ENCODE data around the gene RFPL2.

The RFPL2 gene

DNA sequence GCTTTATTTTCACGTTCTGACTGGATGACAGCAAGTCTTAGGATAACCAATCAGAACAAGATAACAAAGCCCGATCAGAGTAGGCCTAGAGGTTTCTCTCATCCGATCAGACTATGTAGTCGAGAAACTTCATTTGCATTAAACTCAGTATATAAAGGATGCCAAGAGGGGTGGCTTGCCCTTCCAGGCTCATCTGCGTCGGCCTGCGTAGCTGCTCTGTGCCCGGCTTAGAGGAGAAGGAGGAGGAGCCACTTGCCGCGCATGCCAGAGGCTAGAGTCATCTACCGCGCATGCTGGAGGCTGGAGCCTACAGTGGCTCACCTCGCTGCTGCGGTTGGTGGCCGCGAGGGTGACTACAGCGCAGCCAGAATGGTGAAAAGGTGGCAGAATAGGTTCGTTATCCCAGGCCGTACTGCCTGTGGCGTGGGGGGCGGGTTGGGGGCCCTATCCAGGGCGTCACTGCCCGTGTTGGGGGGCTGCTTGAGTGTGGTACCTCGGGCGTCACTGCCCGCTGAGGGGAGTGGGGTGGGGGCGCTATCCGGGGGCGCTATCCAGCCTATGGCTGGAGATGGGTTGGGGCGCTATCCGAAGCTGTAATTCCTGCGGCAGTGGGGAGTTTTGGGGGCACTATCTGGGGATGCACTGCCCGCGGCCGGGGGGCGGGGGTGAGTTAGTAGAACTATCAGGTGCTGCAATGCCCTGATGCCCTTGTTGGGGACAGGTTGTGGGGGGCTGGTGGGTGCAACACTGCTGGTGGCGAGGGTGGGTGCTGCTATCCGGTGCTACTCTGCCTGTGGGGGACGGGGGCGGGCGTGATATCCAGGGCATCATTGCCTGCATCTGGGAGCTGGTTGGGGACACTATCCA, at the start of gene RFPL2:
TSS of gene RFPL2 (minus strand) at position 218 of the 867 bp plus-strand sequence. CDS start 2,622 bp downstream, outside the sequence.
- no peak for DNase-seq

DNA sequence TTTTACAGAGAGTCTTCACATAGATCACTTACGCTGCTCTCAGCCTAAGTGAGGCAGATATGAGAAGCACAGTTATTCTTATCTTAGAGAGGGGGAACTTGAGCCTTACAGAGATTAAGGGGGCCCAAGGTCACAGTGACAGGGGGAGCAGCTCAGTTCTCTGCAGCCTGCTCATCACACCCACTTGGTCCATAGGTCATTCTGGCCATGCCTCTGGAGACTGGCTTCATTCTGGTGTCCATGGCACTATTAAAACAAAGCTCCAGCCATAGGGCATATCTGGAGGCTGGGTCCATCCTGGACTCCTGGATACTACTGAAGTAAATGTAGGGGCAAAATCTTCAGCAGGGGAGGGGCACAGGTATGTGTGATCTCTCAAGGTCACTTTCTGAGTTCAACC, 44.4 kb upstream of the RFPL2 start:
- no peak for DNase-seq

DNA sequence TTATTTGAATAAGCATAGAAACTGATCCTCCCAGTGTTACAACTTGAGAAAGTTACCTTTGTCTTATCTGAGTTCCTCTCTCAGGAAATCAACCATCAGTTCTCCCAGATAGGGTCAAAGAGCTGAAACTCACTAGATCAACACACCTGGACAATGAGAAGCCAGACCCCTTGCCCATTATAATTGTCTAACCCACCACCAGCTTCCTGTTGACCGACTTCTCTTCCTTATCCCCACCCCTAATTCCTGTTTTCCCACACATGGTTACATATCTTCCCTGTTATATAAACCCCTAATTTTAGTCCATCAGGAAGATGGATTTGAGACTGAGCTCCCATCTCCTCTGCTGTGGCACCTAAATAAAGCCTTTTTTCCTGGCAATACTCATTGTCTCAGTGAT, 43.4 kb upstream of the RFPL2 start:
- no peak for DNase-seq

DNA sequence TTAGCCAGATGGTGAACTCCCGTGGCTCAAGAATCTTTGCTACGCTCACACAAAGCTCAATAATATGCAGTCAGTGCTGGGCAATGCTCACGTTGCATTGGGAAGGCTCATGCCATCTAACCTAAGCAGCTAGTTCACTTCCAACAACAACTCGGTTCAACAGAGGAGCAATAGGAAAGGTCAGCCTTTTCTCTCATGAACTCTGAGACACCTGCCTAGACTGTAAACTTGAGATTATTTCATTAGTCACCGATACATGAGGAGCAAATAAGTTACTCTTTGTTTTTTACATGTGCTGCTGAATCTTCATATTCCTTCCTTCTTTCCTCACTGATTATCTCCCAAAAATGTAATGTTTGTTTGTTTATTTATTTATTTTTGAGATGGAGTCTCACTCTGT, 41.3 kb upstream of the RFPL2 start:
- DNase-seq: no peak

DNA sequence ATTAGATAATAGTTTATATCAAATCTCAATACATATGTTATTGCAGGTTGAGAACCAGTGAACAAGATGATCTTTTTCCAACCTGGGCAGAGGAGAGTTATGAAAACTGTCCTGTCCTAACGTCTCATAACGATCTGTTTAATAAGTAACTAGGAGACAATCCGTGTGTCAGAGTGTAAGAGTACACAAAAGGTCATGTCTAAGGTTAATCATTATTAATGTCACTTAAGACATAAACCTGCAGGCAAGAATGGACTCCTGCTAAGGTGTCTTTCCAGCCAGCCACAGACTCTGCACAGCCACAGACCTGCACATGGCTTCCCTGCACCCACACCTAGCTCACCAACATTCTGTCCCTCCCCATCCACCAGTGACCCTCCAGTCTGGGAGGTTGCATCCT, 40.2 kb upstream of the RFPL2 start:
- DNase-seq: no peak

DNA sequence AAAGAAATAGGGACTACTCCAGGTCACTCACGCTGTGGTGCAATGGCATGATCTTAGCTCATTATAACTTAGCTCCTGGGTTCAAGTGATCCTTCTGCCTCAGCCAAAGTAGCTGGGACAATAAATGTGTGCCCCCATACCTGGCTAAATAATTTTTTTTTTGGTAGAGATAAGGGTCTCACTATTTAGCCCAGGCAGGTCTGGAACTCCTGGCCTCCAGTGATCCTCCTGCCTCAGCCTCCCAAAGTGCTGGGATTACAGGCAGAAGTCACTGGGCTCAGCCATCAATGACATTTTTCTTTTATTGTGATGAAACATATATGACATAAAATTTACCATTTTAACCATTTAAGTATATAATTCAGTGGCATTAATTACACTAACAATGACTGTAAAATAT, 39.7 kb upstream of the RFPL2 start:
- DNase-seq: no peak

DNA sequence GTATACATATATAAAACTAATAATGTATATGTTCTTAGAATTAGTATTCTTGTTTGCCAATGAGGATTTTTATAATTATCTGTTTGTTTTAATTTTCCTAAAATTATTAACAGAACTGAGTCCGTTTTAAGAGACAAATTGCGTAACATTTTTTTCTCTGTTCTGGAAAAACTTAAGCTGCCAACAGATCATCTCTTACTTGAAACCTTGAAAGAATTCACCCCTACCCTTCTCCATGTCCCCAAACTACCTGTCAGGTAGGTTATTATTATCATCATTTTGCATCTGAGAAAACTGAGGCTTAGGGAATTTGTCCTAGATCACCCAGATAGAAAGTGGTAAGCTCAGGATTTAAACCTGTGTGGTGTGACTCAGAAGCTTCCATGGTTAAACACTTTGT, 35.6 kb upstream of the RFPL2 start:
- no peak for DNase-seq

DNA sequence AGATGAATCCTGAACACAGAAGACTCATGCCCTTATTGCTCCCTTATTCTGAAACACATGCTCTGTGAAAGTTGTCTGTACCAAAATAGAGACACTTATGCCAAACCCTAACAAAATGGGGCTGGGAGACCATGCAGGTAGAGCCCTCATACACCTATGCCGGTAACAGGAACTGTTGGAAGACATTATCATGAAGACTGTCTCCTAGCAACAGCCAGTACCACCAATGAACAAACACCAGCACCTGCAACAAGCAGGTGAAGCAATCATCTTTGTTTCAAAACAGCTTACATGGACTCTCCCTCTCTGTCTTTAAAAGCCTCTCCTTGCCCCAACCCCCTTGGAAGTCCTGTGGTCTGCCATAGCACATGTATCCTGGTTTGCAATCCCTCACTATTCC, 33.0 kb upstream of the RFPL2 start:
- DNase-seq: peak; percentile 21

DNA sequence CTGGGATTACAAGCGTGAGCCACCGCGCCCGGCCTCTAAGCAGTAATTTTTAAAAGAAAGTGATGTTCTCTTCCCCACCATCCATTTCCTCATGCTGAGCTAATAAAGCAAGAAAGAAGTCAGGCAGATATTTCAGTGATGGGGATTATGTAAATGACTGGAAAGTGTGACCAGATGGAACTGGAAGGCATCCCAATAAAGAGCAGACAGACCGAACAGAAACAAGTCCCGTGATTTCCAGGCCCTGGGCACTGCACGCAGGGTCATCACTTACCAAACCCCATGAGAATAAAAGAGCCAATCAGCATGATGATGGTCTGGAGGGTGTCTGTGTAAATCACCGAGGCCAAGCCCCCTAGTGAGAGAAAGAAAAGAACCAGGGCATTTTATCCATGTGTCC, 32.1 kb upstream of the RFPL2 start:
- DNase-seq: no peak

DNA sequence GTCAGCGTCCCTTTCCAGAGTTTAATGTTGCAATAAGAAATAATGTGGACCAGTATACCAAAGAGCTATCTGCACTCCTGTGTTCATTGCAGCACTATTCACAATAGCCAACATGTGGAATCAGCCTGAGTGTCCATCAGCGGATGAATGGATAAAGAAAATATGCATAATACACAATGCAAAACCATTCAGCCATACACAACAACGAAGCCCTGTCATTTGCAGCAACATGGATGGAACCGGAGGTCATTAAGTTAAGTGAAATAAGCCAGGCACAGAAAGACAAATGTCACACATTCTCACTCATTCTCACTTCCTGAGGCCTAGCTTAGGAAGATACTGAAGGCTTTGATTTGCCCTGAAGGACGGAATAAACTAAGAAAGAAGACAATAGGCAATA, 28.2 kb upstream of the RFPL2 start:
- DNase-seq: no peak

DNA sequence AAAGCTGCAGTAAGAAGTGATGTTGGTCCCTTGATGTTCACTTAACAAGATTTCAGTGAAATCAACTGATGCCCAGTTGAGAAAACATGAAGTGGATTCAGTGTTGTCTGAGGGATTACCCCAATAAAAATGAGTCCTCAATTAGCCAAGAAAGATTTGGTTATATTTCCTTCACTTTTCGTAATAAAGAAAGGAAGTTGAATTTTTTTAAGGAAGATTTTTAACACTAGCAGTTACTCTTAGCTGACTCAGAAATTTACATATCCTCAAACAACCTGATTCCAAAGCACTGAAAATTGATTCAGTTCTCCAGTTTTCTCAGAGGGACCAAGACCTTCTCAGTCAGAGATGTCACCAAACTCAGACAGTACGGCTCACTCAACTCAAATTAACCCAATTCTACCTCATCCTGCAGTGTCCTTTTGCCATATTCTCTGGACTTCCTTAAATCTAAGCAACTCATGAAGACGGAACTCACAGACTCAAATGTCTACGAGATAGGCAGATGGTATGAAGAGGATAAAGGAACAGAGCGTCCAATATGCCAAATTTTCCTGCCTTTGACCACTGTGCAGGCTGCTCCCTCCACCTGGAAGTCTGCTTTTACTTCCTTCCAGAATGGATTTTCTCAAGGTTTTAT, 27.4 kb upstream of the RFPL2 start:
- DNase-seq: no peak

DNA sequence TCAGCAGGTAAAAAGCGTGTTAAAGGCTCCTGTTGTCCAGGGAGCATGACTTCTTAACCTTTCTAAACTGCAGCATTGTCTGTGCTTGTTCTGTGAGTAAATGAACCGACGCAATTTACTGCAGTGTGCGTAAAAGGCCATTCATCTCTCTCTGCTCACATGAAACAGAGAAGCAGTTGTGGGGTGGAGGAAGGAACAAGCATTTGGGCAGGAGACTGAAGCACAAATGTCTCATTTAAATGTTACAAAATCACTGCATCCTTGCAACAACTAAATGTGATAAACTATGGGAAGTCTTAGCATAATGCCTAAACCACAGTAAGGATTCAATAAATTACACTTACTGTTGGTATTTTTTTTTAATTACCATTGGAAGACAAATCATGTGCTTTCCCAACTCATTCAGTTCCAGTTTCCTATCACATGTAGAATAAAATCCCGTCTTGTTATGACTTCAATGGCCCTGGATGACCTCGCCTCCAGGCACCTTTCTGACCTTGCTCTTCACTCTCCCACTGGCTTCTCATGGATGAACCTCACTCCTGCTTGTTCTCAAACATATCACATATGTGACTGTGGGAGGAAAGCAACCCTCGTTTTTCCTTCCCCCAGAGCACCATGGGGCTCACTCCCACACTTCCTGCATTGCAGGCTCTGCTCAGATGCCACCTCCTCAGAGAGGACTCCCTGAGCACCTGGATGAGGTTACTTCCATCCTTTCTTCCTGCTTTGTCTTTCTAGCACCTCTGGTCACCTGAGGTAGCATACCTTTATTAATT, 21.6 kb upstream of the RFPL2 start:
- DNase-seq: no peak

DNA sequence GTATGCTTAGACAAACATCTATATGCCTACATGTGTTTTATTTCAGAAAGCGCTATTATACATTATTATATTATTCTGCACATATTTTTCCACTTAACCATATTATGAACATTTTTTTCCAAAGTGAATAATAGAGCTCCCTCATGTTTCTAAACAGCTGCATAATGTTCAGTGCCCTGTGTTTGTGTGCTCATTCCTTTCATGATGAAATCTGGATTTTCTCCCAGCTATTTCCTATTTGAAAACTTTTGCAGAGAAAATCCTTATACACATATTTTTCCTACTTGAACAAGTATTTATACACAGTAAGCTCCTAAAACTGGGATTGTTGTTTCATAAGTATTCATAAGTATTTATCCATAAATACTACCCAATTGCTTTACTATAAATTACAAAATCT, 18.1 kb upstream of the RFPL2 start:
- no peak for DNase-seq

DNA sequence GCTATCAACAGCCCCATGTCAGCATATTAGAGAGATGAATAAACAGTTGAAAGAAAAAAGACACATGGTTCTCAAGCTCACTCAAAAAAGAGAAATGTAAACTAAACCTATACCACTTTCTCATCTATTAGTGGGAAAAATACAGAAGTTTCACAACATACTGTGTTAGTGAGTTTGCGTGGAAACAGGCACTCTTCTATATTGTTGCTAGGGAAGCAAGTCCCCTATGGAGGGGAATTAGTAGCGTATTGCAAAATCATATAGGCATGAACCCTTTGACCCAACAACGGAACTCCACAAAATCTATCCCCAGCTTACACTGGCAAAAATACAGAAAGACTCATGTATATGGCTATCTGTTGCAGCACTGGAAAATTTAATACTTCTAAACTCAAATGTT, 14.2 kb upstream of the RFPL2 start:
- DNase-seq: no peak

DNA sequence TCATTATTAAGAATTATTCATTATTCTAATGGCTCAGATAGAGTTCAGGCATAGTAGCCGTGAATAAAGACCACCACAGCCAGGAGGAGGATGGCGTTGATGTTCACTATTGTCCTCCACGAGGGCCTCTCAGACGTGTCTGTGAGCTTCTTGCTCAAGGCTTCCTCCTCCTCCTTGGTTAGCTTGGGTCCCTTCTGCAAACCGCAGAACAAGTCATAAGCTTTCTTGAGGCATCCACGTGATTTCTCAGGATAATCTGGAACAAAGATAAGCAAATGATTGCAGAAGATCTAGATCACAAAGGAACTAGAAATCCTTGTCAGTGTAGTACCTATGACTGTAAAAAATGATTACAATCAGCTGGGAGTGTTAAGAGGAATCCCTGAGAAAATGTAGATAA, 13.6 kb upstream of the RFPL2 start:
- no peak for DNase-seq

DNA sequence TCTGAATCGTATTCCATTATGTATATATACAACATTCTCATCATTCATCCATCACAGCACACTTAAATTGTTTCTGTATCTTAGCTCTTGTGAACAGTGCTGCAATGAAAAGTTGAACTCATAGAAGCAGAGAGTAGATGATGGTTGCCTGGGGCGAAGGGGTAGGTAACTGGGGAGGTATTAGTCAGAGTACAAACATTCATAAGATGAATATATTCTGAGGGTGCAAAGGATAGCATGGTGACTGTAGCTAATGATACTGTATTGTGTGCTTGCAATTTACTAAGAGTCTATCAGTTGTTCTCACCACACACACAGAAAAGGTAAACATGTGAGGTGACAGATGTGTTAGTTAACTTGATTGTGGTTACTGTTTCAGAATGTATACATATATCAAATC, 12.6 kb upstream of the RFPL2 start:
- no peak for DNase-seq

DNA sequence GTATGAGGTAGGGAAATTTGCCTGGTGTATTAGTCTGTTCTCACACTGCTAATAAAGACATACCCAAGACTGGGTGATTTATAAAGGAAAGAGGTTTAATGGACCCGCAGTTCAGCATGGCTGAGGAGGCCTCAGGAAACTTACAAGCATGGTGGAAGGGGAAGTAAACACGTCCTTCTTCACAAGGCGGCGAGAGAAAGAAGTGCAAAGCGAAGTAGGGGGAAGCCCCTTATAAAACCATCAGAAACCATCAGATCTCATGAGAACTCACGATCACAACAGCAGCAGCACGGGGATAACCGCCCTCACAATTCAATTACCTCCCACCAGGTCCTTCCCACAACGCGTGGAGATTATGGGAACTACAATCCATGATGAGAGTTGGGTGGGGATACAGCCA, 12.0 kb upstream of the RFPL2 start:
- no peak for DNase-seq

DNA sequence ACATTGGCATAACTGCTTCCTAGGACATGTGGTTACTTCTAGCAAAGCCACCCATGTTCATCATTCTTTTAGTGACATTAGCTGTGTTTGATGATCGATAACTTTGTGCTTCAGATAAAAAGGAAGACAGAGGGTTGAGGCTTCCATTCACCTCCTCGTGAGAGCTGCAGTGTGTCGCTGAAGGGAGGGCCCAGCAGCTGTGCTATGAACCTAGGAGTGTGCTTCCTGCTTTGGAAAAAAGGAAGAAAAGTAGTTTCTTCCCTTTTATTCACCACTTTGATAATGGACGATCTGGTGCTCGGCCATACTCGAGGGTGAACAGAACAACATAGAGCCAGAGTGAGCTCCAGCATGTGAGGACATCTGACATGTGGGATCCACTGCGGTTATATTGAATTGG, 6.1 kb upstream of the RFPL2 start:
- no peak for DNase-seq

DNA sequence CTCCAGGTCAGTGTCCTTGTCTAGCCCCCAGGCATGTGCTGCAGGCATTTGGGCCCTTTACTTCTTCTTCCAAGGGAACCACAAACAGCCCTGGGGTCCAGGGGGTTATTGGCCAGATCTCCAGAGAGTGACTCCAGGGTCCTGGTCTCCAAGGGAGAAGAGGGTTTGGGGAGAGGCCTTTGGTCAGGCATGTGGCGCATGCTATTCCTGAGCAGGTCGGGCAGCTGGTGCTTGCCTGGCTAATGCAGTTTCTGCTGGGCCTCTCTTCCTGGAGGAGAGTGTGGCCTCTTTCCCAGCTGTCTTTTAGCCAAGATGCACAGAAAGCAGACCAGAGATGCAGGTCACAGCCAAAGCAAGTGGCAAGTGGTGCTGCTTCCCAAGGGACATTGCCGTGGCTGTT, 3.8 kb upstream of the RFPL2 start:
- DNase-seq: no peak

DNA sequence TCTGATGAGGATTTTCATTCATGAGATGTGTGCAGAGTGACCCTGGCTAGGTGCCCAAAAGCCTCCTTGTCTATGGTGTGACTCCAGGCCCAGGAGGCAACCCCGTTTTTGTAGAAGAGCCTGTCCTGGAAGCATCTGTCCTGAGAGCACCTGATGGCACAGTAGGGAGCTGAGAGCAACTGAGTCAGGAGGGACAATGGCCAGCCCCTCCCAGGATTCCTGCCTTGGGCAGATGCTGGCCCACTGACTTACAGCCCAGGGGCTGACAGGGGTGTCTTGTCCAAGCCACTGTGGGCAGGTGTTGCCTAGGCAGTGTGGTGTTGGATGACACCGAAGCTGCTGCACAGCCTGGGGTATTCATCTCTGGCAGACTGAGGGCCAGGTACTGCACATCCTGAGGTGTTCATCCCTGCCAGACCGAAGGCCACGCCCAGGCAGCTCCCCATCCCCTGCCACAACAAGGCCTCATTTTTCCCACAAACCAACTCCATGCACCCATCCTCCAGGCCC, 3.2 kb upstream of the RFPL2 start:
- no peak for DNase-seq

DNA sequence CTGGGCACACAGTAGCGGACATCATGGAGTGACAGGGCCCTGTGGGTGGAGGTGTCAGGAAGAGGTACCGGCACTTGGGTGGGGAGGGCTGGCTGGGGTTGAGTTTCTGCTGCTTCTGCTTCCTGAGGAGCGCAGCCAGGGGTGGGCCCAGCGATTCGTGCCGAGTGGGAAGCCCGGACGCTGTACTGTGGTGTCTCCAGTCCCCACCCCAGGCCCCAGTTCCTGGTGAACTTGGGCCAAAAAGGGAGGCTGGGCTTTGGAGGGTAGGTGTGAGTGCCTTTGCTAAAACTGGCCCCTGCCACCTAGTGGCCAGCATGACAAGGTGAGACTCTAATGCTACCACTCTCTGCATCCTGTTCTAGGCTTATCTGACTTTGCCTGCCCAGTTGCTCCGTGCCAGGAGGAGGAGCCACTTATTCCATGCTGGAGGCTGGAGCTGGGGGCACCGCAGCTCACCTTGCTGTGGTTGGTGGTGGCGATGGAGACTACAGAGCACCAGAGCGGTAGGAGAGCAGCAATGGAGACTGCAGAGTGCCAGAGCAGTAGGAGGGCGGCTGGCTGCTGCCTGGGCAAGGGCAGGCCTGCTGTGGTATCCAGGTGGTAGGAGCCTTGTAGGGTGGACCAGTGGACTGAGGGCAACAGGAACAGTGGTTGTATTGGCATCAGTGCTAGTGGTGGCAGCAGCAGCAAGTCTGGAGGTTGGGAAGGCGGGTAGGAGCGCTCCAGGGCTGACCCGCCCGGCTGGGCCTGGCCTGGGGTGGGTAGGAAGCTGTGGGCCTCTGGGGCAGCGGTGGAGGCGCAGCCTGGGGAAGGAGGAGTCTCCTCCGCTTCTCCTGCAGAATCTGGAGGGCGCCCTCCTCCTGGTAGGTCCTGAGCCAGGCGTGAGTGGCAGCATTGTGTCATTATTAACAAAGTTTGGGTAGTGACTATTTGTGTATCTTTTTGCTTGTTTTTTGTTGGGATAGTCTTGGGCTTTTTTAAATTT, 2.2 kb upstream of the RFPL2 start:
- DNase-seq: peak; percentile 1
